Activated CD4-positive, alpha-beta T cell treated with anti-CD3 and anti-CD28 coated beads for 1 hour (primary cell): ENCODE measurements around the gene BDH2.

Experiments
- DNase-seq: peaks from one replicate; pipeline ENCODE4 v3.0.0-alpha.2; 2020

Gene BDH2

DNA sequence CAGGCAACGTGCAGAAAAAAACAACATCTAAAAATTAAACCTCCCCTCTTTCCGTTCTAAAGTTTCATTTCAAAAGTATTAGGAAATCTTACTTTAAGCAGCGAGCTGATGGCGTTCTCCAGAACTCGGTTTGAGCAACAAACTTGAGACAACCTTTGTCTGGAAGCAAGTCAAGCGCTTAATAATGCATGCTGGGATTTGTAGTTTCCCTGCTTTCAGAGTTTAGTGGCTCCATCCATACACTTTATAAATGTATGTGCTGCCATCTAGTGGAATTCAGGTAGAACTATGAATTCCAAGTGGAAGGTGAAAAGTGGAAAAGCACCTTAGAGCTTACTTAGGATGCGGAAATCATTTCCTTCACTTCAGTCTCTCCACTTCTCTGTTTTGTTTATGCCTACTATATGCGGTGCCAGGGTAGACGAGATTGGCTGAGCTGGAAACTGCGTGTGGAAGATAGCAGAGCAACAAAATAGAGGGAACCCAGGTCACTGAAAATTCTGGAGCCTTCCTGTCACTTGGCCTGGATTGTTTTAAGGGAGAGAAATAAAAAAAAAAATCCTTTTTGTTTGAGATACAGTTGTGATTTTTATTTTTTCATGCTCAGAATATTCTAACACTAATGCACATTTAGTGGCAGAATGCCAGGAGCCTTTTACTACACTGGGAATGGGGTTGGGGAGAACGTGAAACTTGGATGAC is at the start of gene BDH2:
Gene BDH2 (minus strand): TSS at position 144 of the 702 bp plus-strand sequence. CDS start 3,580 bp downstream, outside the sequence.
- DNase-seq, result no peak

- no peak for DNase-seq
These were observed 45.3 kb upstream of the BDH2 start for GRCh38 chr4:103144926-103145325.

GRCh38 chr4:103137446-103137827 is 37.8 kb upstream of the BDH2 start:
- DNase-seq, result no peak

DNA sequence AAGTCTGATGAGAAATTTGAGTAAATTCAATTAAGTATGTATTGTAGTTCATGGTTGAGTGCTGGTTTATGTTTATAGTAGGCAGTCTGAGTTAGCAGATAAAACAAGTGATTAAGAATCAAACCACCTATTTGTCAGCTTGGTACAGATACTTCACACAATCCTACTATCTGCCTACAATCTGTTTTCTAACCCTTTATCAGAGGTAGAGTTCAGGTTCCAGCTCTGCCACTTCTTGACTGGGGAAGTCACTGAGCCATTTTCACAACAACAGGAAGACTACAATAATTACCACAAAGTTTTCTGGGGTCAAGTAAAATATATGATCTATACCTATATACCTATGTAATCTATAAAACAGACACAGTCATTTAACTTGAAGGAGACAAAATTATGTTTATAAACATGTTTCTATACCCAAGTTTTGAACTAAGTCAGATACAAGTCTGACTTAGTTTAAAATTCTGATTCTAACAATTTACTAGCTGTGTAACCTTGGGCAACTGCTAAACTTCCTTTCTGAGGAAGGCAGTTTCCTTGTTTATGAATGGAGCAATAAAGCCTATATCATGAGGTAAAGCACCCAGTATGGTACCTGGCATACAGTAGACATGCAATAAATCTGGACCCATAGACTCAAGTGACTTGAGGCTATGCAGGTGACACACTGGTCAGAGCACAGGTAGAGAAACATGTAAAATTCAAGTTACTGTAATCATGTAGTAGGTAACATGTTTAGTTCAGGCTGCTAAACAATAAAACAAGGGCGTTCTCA is 37.2 kb upstream of the BDH2 start:
- DNase-seq, result no peak

GRCh38 chr4:103129174-103129573 is 29.5 kb upstream of the BDH2 start:
- no peak for DNase-seq

DNA sequence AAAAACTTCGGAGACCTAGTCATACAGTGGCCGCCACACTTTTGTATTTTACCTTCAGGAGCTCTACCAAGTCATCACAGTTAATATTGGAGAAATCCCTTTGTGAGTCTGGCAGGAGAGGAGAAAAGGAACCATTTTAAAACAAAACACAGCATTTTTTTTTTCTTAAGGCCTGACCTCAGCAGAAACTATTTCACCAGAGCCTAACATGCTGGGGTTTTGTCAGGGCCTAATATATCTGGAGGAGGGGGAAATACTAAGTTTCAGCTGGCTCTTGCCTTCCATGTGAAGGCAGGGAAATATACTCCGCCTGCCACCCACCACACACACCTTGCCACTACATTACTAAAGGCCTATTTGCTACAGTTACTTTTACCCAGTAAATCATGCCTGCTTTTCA is 26.5 kb upstream of the BDH2 start:
- no peak for DNase-seq

DNA sequence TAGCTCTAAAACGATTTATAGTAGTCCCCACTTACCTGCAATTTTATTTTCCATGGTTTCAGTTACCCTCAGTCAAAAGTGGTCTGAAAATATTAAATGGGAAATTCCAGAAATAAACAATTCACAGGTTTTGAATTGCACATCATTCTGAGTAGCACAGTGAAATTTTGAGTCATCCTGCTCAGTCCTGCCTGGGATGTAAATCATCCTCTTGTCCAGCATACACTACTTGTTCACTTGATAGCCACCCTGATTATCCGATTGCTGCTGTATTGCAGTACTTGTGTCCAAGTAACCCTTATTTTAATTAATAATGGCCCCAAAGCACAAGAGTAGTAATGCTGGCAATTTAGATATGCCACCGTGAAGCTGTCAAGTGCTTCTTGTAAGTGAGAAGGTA is 23.5 kb upstream of the BDH2 start:
- DNase-seq, result no peak

DNA sequence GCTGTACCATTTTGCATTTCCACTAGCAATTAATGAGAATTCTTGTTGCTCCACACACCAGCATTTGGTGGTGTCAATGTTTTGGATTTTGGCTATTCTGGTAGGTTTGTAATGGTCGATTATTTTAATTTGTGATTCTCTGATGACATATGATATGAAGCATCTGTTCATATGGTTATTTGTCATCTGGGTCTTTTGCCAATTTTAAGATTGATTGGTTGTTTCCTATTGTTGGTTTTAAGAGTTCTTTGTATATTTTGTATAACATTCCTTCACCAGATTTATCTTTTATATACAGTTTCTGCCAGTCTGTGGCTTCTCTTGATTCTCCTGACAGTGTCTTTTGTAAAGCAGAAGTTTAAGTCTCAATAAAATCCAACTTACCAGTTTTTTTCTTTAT is 18.5 kb upstream of the BDH2 start:
- no peak for DNase-seq

DNA sequence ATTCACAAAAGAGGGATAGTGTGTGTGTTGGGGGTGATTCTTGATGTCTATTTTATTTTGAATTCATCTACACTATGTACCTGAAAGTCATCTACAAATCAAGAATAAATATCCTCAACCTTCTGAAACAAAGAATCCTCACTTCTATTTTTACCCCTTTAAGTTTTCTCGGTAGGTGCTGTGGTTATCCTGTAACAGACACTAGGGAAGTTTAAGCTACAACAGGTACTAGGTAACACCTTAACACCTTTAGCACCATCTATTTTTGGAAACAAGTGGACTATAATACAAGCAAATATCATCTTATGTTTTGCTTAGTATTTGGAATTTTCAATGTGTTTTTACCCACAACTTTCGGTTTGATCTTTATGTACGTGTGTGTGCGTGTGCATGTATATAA is 12.0 kb upstream of the BDH2 start:
- no peak for DNase-seq

DNA sequence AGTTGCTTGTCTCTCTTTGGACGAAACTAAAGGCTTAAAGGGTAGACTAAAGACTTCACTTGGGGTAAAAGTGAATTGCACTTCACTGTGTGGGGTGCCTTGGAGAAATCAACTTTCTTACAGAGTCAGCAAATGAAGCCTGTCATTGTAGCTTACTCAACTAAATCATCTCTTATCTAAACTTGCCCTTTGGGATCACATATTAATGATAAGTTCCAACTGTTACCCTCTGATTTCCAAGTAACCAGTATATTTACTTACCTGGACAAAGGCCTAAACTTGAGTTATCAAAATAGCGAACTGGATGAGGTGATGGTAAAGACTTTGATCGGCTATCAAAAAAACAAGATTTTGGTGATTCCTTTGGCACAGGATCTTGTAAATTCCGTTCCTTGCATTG is 8.9 kb upstream of the BDH2 start:
- DNase-seq, result no peak

DNA sequence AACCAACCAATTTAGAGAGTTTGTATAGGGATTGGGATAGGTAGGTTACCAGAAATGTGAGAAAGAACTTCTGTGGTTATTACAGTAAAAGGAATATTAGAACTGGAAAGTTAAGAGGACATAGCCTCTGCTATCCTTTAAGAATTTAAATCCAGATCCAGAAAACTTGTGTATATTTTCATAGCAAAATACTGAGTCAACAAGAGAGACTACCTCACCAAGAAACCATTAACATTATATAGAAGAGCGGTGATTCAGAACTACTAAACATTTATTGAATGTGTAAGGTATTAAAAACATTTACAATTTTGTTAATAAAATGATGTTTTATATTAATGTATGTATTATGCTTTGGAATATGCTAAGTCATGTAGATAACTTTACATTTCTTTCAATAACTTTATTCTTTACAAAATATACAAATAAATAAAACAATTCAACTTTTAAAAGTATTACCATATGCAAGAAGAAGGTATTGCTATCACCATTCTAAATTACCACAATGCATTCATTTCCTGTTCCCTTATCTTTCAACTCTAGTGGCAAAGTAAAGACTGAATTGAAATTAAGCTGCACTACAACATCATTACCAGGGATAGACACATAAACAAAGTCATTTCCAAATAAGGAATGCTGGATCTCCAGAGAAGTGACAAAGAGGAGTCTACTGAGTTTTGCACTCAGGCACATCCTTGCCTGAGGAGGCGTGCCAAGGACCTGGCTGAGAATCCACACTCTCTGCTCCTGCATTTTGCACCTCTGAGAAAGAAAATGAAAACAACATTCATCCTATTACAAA is 6.1 kb upstream of the BDH2 start:
- DNase-seq, result no peak

DNA sequence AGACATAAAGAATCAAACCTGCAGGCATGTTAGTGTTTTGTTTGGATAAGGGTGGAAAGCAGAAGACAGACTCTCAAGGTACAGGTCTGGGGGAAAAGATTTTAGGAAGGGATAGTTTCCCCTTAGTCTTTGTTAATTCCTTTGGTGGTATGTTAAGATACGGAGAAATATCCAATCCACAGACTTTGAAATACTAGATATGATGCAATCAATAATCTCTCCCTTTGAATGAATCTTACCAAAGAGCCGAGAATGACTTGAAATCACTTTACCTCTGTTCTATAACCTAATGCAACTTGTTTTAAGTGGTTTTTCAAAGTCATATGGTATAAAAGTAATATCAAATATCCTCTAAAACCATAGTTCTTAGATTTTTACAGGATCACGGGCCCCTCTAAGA is 5.3 kb upstream of the BDH2 start:
- no peak for DNase-seq

DNA sequence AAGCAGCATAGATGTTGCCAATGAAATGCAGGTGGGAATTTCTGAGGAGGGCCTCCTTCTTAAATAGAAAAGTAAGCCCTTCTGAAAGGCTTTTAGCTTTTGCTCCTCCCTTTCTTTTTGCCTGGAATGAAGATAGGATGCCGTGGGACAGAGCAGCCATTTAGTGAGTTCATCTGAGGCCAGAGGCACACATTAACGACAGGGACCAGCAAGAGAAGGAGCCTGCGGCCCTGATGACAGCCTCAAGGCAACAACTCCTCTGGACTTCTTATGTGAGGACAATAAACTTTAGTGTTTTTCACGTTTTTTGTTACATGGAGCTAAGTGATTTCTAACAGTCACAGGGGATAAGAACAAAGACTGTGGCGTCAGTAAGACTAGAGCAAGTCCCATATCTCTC is 1.1 kb upstream of the BDH2 start:
- no peak for DNase-seq

GRCh38 chr4:103098756-103099440 is 736 bp downstream of the BDH2 start:
- DNase-seq, result no peak

GRCh38 chr4:103098341-103098740 is 1.3 kb downstream of the BDH2 start:
- no peak for DNase-seq

DNA sequence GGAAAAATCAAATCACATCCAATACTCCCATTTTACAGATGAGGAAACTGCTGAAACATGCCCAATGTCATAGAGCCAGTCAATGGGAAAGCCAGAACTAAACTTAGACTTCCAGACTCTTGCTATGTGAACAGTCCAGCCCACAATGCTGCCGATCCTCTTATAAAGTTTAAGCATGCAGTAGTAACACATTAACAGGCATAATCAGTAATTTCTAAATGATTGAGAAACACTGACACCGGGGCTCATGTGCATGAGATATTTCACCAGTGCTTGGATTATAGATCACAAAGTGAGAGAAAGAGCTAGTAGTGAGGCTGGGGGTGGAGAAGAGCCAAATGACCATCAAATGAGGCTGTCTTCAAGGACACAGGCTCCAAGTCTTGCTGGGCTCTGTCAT is 2.5 kb downstream of the BDH2 start:
- DNase-seq, result no peak

- no peak for DNase-seq
These were observed 4.6 kb downstream of the BDH2 start for GRCh38 chr4:103095080-103095479.

- no peak for DNase-seq
These were observed 7.4 kb downstream of the BDH2 start for GRCh38 chr4:103092245-103092644.

GRCh38 chr4:103091601-103092223 is 7.9 kb downstream of the BDH2 start:
- no peak for DNase-seq

GRCh38 chr4:103089481-103089880 is 10.2 kb downstream of the BDH2 start:
- no peak for DNase-seq

- DNase-seq, result no peak
These were observed 13.1 kb downstream of the BDH2 start for GRCh38 chr4:103086551-103086950.

DNA sequence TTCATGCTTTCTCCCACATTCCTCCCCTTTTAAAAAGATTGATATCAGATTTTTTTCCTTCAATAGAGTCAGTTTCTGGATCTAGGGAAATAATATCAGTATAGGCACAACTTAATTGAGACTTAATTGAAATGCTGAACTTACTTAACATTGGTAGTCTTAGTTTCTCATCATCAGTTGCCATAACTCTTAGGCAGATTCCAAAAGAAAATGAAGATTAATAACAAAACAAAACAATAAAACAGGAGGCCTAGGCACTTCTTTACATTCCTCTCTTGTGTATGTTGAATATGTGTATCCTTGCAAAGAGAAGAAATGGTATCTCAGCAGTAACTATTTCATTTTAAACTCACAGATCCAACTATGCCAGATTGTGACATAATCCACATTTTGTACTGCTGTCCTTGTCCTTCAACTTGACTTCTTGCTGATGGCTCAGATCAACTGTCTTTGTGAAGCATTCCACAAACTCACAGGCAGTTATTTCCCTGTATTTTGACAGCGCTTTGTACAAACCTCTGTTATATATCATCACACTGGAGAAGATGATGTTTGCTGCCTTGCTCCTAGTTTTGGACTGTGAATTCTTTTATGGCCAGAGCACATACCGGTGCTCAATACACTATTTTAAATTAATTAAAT is 14.0 kb downstream of the BDH2 start:
- DNase-seq, result no peak
